CD14-positive monocyte (primary cell): Measurements from ENCODE around the gene HERPUD1. TPM values are rescaled to one million over a fixed set of nuclear protein-coding genes. Genes with fewer than 3 reads are reported as not detected.

Experiments used
- DNase-seq, 3 donors: peaks; one replicate each; pipeline ENCODE4 v3.0.0-alpha.2; 2011 to 2022
- H2AFZ ChIP-seq: 2 replicates; pipeline ENCODE4 v1.6.0; 2012; ENCODE audit warnings: mild to moderate bottlenecking, low read depth, low read length, inconsistent platforms; ENCODE audit not compliant: insufficient read depth, poor library complexity, severe bottlenecking
- H3K27ac ChIP-seq, 2 donors: 1 replicate in 1 of 2; 2 replicates in 1 of 2; pipeline ENCODE4 v1.5.1; 2012 to 2013; ENCODE audit warnings: low read length in 2 of 2, control low read depth in 1 of 2, inconsistent platforms in 1 of 2, low read depth in 1 of 2, mild to moderate bottlenecking in 1 of 2
- H3K27me3 ChIP-seq, 2 donors: one replicate each; pipeline versions ENCODE4 v1.6.0 to v1.6.1; 2011 to 2013; ENCODE audit warnings: low read length in 2 of 2; ENCODE audit not compliant: control insufficient read depth in 2 of 2, insufficient read depth in 2 of 2
- H3K36me3 ChIP-seq, 2 donors: replicated peaks in 1 of 2; 1 replicate in 1 of 2; 2 replicates in 1 of 2; pipeline versions ENCODE4 v1.5.1 to v1.6.1; 2012 to 2013; ENCODE audit warnings: low read length in 2 of 2, control low read depth in 1 of 2, inconsistent platforms in 1 of 2, mild to moderate bottlenecking in 1 of 2; ENCODE audit not compliant: insufficient read depth in 2 of 2, control insufficient read depth in 1 of 2
- H3K4me1 ChIP-seq, 2 donors: 1 replicate in 1 of 2; 2 replicates in 1 of 2; pipeline versions ENCODE4 v1.5.1 to v1.6.1; 2012 to 2013; ENCODE audit warnings: low read length in 2 of 2, control low read depth in 1 of 2, inconsistent platforms in 1 of 2, mild to moderate bottlenecking in 1 of 2, moderate library complexity in 1 of 2; ENCODE audit not compliant: insufficient read depth in 2 of 2, control insufficient read depth in 1 of 2
- H3K4me2 ChIP-seq: replicated peaks from 2 replicates; pipeline ENCODE3; 2012; ENCODE audit warnings: low read length, moderate library complexity, mild to moderate bottlenecking; ENCODE audit not compliant: poor library complexity, severe bottlenecking; ENCODE audit errors: extremely low read depth
- H3K4me3 ChIP-seq, 3 experiments: fragments of 200-600 bp in 1 of 3; sonication (generic) in 1 of 3; replicated peaks in 1 of 3; 1 replicate in 2 of 3; 2 replicates in 1 of 3; pipeline ENCODE4 v1.5.1; 2011 to 2013; ENCODE audit warnings: low read length in 3 of 3, mild to moderate bottlenecking in 3 of 3, control low read depth in 2 of 3, low read depth in 2 of 3, inconsistent platforms in 1 of 3, moderate library complexity in 1 of 3
- H3K79me2 ChIP-seq: 2 replicates; pipeline ENCODE4 v1.6.0; 2012; ENCODE audit warnings: mild to moderate bottlenecking, control low read depth, inconsistent platforms, low read length, moderate library complexity; ENCODE audit not compliant: insufficient read depth
- H3K9ac ChIP-seq: 2 replicates; pipeline ENCODE4 v1.6.0; 2017; ENCODE audit warnings: low read length, mild to moderate bottlenecking; ENCODE audit not compliant: insufficient read depth, poor library complexity, severe bottlenecking
- H3K9me3 ChIP-seq, 2 donors: replicated peaks in 1 of 2; 1 replicate in 1 of 2; 2 replicates in 1 of 2; pipeline versions ENCODE4 v1.5.1 to v1.6.1; 2012 to 2013; ENCODE audit warnings: low read length in 2 of 2, control low read depth in 1 of 2; ENCODE audit not compliant: control insufficient read depth in 1 of 2, insufficient read depth in 1 of 2
- H4K20me1 ChIP-seq: 2 replicates; pipeline ENCODE4 v1.6.0; 2012; ENCODE audit warnings: mild to moderate bottlenecking, low read length, control low read depth, moderate library complexity; ENCODE audit not compliant: insufficient read depth
- H3K27ac Mint-ChIP-seq, 7 donors: one replicate each; pipeline ENCODE4 v1.8.0; 2020; ENCODE audit warnings: mild to moderate bottlenecking in 7 of 7, mixed read lengths in 7 of 7, moderate library complexity in 6 of 7, inconsistent platforms in 2 of 7
- H3K27me3 Mint-ChIP-seq, 3 donors: one replicate each; pipeline ENCODE4 v1.8.0; 2021 to 2022; ENCODE audit warnings: low read depth in 3 of 3, mild to moderate bottlenecking in 3 of 3, mixed read lengths in 3 of 3, moderate library complexity in 3 of 3, inconsistent platforms in 1 of 3
- H3K36me3 Mint-ChIP-seq, 2 donors: one replicate each; pipeline ENCODE4 v1.8.0; 2020; ENCODE audit warnings: mixed read lengths in 2 of 2, inconsistent platforms in 1 of 2, mild to moderate bottlenecking in 1 of 2
- H3K4me1 Mint-ChIP-seq: one replicate; pipeline ENCODE4 v1.8.0; 2020; ENCODE audit warnings: mild to moderate bottlenecking, mixed read lengths
- H3K4me3 Mint-ChIP-seq, 2 donors: one replicate each; pipeline ENCODE4 v1.8.0; 2020; ENCODE audit warnings: mild to moderate bottlenecking in 2 of 2, mixed read lengths in 2 of 2, moderate library complexity in 1 of 2
- H3K9me3 Mint-ChIP-seq, 7 donors: one replicate each; pipeline ENCODE4 v1.8.0; 2020 to 2022; ENCODE audit warnings: mixed read lengths in 7 of 7, mild to moderate bottlenecking in 6 of 7, moderate library complexity in 6 of 7, inconsistent platforms in 2 of 7
- WGBS: methylation state at CpG from one replicate; pipeline ENCODE4 v1.1.5; 2013; ENCODE audit warnings: missing lambda C conversion rate; ENCODE audit not compliant: insufficient coverage; 5-methylcytosine and 5-hydroxymethylcytosine counted together
- intact Hi-C, 2 donors: fragments of 100-400 bp; cut with micrococcal nuclease; formaldehyde crosslinking; loops; one replicate each; pipeline versions ENCODE4 v1.15.0 to v1.15.1; 2023
- polyA plus RNA-seq, 3 donors: library from polyadenylated mRNA; depleted of rRNA in 1 of 3; unstranded in 2 of 3; stranded (reverse) in 1 of 3; fragments of 300-500 nt in 2 of 3; fragments of >200 nt in 1 of 3; fragmentation: Illumina TruSeq in 2 of 3; gene quantifications; 1 replicate in 2 of 3; 2 replicates in 1 of 3; pipeline ENCODE4 v1.2.3, GENCODE V29; 2012 to 2021
- TF ChIP-seq, protein P1 (sequence below): fragments of 200-600 bp; IDR thresholded peaks from one replicate; pipeline ENCODE4 v1.8.0; 2022; ENCODE audit warnings: antibody characterized with exemption, mild to moderate bottlenecking

Gene HERPUD1
- polyA plus RNA-seq, 3 donors, result 179 to 454 (median 186) TPM

GRCh38 chr16:56977216-56977615, 45.3 kb downstream of the HERPUD1 start:
- peaks cover 0 to 4% (median 3%) of the 10 kb centered on the region in 3 donors for H3K27me3 Mint-ChIP-seq
- no peak overlapping the region for H3K4me3 ChIP-seq
- H3K4me3 Mint-ChIP-seq, result no peak overlapping the region
- peaks cover 81% of the 10 kb centered on the region for H3K4me1 Mint-ChIP-seq
- no peaks in the 10 kb centered on the region for H3K79me2 ChIP-seq
- H3K27ac Mint-ChIP-seq, result peak overlapping the region in 1 of 7 donors; percentile 49
- intact Hi-C loops, result no loop called here
- no peaks in the 10 kb centered on the region for H3K27me3 ChIP-seq
- H4K20me1 ChIP-seq, result no peaks in the 10 kb centered on the region
- no peaks in the 10 kb centered on the region for H3K9me3 ChIP-seq
- no peaks in the 10 kb centered on the region for H3K9me3 Mint-ChIP-seq
- peaks cover 55 to 60% of the 10 kb centered on the region in 2 donors for H3K4me1 ChIP-seq
- H3K36me3 ChIP-seq, result peaks cover 0 to 9% of the 10 kb centered on the region in 2 donors
- no peak overlapping the region for H3K27ac ChIP-seq
- no peak overlapping the region for H2AFZ ChIP-seq
- WGBS, result 97% methylated on average over 5 of the region's 6 CpGs
- TF ChIP-seq, protein P1, sequence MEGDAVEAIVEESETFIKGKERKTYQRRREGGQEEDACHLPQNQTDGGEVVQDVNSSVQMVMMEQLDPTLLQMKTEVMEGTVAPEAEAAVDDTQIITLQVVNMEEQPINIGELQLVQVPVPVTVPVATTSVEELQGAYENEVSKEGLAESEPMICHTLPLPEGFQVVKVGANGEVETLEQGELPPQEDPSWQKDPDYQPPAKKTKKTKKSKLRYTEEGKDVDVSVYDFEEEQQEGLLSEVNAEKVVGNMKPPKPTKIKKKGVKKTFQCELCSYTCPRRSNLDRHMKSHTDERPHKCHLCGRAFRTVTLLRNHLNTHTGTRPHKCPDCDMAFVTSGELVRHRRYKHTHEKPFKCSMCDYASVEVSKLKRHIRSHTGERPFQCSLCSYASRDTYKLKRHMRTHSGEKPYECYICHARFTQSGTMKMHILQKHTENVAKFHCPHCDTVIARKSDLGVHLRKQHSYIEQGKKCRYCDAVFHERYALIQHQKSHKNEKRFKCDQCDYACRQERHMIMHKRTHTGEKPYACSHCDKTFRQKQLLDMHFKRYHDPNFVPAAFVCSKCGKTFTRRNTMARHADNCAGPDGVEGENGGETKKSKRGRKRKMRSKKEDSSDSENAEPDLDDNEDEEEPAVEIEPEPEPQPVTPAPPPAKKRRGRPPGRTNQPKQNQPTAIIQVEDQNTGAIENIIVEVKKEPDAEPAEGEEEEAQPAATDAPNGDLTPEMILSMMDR, result no peak
- DNase-seq, result no peak
- no peak overlapping the region for H3K9ac ChIP-seq
- no peak overlapping the region for H3K4me2 ChIP-seq
- peaks cover 9% of the 10 kb centered on the region in 2 donors for H3K36me3 Mint-ChIP-seq

GRCh38 chr16:56977823-56978430, 46.0 kb downstream of the HERPUD1 start:
- TF ChIP-seq, protein P1, result no peak
- Mint-ChIP-seq H3K4me3 (peak overlapping the region in 1 of 2 donors; percentile 53), H3K27me3 (peaks cover 0 to 4% (median 4%) of the 10 kb centered on the region in 3 donors), H3K4me1 (peaks cover 79% of the 10 kb centered on the region), H3K27ac (peak overlapping the region in 4 of 7 donors; percentile 9 to 72 (median 68)), H3K36me3 (peaks cover 16 to 17% of the 10 kb centered on the region in 2 donors), H3K9me3 (no peaks in the 10 kb centered on the region)
- Histone ChIP-seq H3K27me3 (no peaks in the 10 kb centered on the region), H3K9ac (no peak overlapping the region), H4K20me1 (no peaks in the 10 kb centered on the region), H3K4me1 (peaks cover 51 to 60% of the 10 kb centered on the region in 2 donors), H3K4me3 (no peak overlapping the region), H2AFZ (peak overlapping the region; percentile 48), H3K9me3 (no peaks in the 10 kb centered on the region), H3K4me2 (peak overlapping the region; percentile 33), H3K27ac (peak overlapping the region; percentile 27 to 30), H3K79me2 (no peaks in the 10 kb centered on the region), H3K36me3 (peaks cover 0 to 13% of the 10 kb centered on the region in 2 donors)
- intact Hi-C loops, result no loop called here
- WGBS, result 46% methylated on average over 6 of the region's 11 CpGs
- DNase-seq, result no peak
